ENCODE measurements around the gene PCCA.

- TF ChIP-seq CTCF (IDR thresholded peaks at IDR 0.05) (no peak), POLR2A (IDR thresholded peaks at IDR 0.05) (no peak)
Observed at GRCh38 chr13:100184095-100184494, 95.2 kb downstream of the PCCA start.

Data from adrenal gland (tissue), 5 donors.